ENCODE data around the gene MZF1.
"Not testable (repeated sequence)": the region's sequence is repeated elsewhere in the genome, so short reads cannot be mapped to it uniquely, and the experiment has no call there.

Gene MZF1

GRCh38 chr19:58572818-58573657 lies at the start of gene MZF1:
TSS of gene MZF1 (minus strand) at chr19:58573335. CDS start at chr19:58571389, 1,946 bp downstream.
- Histone ChIP-seq H3K4me3 (peak within 1 kb of the TSS; percentile 59 to 63), H3K36me3 (peaks cover 0 to 34% (median 4%) of the 10 kb centered on the region in 3 donors), H3K27me3 (no peaks in the 10 kb centered on the region), H3K27ac (peak within 1 kb of the TSS; percentile 86 to 91), H3K4me1 (peaks cover 0 to 40% (median 24%) of the 10 kb centered on the region in 4 donors), H3K9me3 (no peaks in the 10 kb centered on the region)
- intact Hi-C loops (cut with DNase I; ENCODE audit: low total_unique reads): no loop called here
- TF ChIP-seq CTCF (IDR thresholded peaks at IDR 0.05): peak in 1 of 2 experiments; percentile 48
- DNase-seq: peak; percentile 100

GRCh38 chr19:58607213-58607612 lies 34.1 kb upstream of the MZF1 start:
- H3K27me3 ChIP-seq; H3K36me3 ChIP-seq; H3K9me3 ChIP-seq; DNase-seq; H3K4me3 ChIP-seq; H3K4me1 ChIP-seq; H3K27ac ChIP-seq; intact Hi-C loops (cut with DNase I; ENCODE audit: low total_unique reads): not testable (repeated sequence)

GRCh38 chr19:58606251-58606896 lies 33.2 kb upstream of the MZF1 start:
- DNase-seq; intact Hi-C loops (cut with DNase I; ENCODE audit: low total_unique reads): not testable (repeated sequence)
- TF ChIP-seq CTCF (IDR thresholded peaks at IDR 0.05): peak; percentile 15 to 17

GRCh38 chr19:58586133-58586765 lies 13.1 kb upstream of the MZF1 start:
- TF ChIP-seq CTCF (IDR thresholded peaks at IDR 0.05): no peak
- Histone ChIP-seq H3K9me3 (no peaks in the 10 kb centered on the region), H3K4me1 (peaks cover 0 to 2% (median 0%) of the 10 kb centered on the region in 4 donors), H3K27ac (no peak overlapping the region), H3K4me3 (no peak overlapping the region), H3K27me3 (no peaks in the 10 kb centered on the region), H3K36me3 (peaks cover 8 to 33% (median 22%) of the 10 kb centered on the region in 3 donors)
- intact Hi-C loops (cut with DNase I; ENCODE audit: low total_unique reads): no loop called here
- DNase-seq: no peak

More at GRCh38 chr19:58606251-58606896, 33.2 kb upstream of the MZF1 start:
- not testable (repeated sequence) for H3K36me3 ChIP-seq, H3K4me1 ChIP-seq, H3K27ac ChIP-seq, H3K9me3 ChIP-seq, H3K27me3 ChIP-seq, H3K4me3 ChIP-seq

GRCh38 chr19:58585442-58586132 lies 12.5 kb upstream of the MZF1 start:
- Histone ChIP-seq H3K4me3 (no peak overlapping the region), H3K27me3 (no peaks in the 10 kb centered on the region), H3K36me3 (peaks cover 8 to 34% (median 22%) of the 10 kb centered on the region in 3 donors), H3K27ac (no peak overlapping the region), H3K4me1 (peaks cover 0 to 8% (median 2%) of the 10 kb centered on the region in 4 donors), H3K9me3 (no peaks in the 10 kb centered on the region)
- TF ChIP-seq CTCF (IDR thresholded peaks at IDR 0.05): no peak
- intact Hi-C loops (cut with DNase I; ENCODE audit: low total_unique reads): no loop called here
- no peak for DNase-seq

All from tibial artery (tissue), 4 donors.